Measurements from ENCODE around the gene CHSY3.

- TF ChIP-seq CTCF (IDR thresholded peaks at IDR 0.05) (no peak), ZFX (IDR thresholded peaks at IDR 0.05; ENCODE audit: borderline replicate concordance) (no peak)
Observed at GRCh38 chr5:130021876-130022275, 117.6 kb downstream of the CHSY3 start.

All from 22Rv1 (cell line).